HK-2 (cell line): ENCODE measurements around the gene OSTN.
A peak's percentile ranks its signal among the peaks of the same experiment; 100 is the strongest.
"Not testable (repeated sequence)": the region's sequence is repeated elsewhere in the genome, so short reads cannot be mapped to it uniquely, and the experiment has no call there.

Experiments used
- DNase-seq: peaks from one replicate; pipeline ENCODE4 v3.0.0-alpha.2; 2018; ENCODE audit not compliant: unreplicated experiment

The OSTN gene

GRCh38 chr3:191235331-191236314 lies 36.6 kb downstream of the OSTN start:
- no peak for DNase-seq

GRCh38 chr3:191236646-191237045 lies 37.6 kb downstream of the OSTN start:
- DNase-seq, result no peak

- no peak for DNase-seq
These were observed 38.2 kb downstream of the OSTN start for GRCh38 chr3:191237047-191237882.

- no peak for DNase-seq
These were observed 39.3 kb downstream of the OSTN start for GRCh38 chr3:191238321-191238817.

- DNase-seq, result no peak
These were observed 40.5 kb downstream of the OSTN start for GRCh38 chr3:191239407-191240031.

- DNase-seq, result no peak
These were observed 41.4 kb downstream of the OSTN start for GRCh38 chr3:191240486-191240885.

- no peak for DNase-seq
These were observed 45.3 kb downstream of the OSTN start for GRCh38 chr3:191244242-191244867.

GRCh38 chr3:191246034-191246433 lies 47.0 kb downstream of the OSTN start:
- DNase-seq, result not testable (repeated sequence)

GRCh38 chr3:191246630-191247029 lies 47.6 kb downstream of the OSTN start:
- DNase-seq, result peak; percentile 13

- no peak for DNase-seq
These were observed 54.2 kb downstream of the OSTN start for GRCh38 chr3:191253089-191253799.

GRCh38 chr3:191254098-191254873 lies 55.2 kb downstream of the OSTN start:
- DNase-seq, result no peak

- DNase-seq, result no peak
These were observed 56.1 kb downstream of the OSTN start for GRCh38 chr3:191255156-191255555.

- no peak for DNase-seq
These were observed 57.4 kb downstream of the OSTN start for GRCh38 chr3:191256405-191256804.

GRCh38 chr3:191257286-191257685 lies 58.2 kb downstream of the OSTN start:
- no peak for DNase-seq

- no peak for DNase-seq
These were observed 60.4 kb downstream of the OSTN start for GRCh38 chr3:191259486-191259885.

- no peak for DNase-seq
These were observed 61.6 kb downstream of the OSTN start for GRCh38 chr3:191260431-191261303.

GRCh38 chr3:191261304-191261638 lies 62.2 kb downstream of the OSTN start:
- DNase-seq, result no peak

- no peak for DNase-seq
These were observed 63.6 kb downstream of the OSTN start for GRCh38 chr3:191262650-191263049.

GRCh38 chr3:191263365-191263764 lies 64.3 kb downstream of the OSTN start:
- DNase-seq, result no peak
